DOHH2 (cell line): ENCODE measurements around the gene ADAMTSL5.

ENCODE experiments used
- EZH2phosphoT487 ChIP-seq: fragments of 200-600 bp; sonication (generic); IDR thresholded peaks from 2 replicates; pipeline ENCODE4 v1.6.1; 2017; ENCODE audit warnings: borderline replicate concordance, mild to moderate bottlenecking, antibody characterized with exemption, low read length, moderate library complexity, mixed read lengths
- TF ChIP-seq, protein P1 (sequence below): fragments of 200-600 bp; sonication (generic); IDR thresholded peaks from one replicate; pipeline ENCODE4 v1.5.1; 2014; ENCODE audit warnings: antibody characterized with exemption, mild to moderate bottlenecking, low read depth, low read length; ENCODE audit not compliant: poor library complexity, severe bottlenecking

DNA sequence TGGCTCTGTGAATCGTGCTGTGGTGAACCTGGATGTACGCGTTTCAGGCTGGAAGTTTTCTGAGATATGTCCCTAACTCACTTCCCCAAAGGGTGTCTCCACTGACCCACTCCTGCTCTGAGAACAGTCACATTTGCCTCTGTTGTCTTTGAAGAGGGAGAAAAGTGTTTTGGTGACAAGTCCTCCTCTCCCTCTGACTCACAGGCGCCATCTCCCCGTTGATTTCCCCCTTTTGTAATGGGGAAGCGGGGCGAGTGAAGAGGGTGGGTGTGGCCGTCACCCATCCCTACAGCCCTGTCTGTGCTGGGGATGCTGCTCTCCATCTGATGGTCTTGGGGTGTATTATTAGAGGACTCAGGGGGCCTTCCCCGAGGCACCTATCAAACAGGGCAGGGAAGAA, 53.3 kb downstream of the ADAMTSL5 start:
- TF ChIP-seq, protein P1, sequence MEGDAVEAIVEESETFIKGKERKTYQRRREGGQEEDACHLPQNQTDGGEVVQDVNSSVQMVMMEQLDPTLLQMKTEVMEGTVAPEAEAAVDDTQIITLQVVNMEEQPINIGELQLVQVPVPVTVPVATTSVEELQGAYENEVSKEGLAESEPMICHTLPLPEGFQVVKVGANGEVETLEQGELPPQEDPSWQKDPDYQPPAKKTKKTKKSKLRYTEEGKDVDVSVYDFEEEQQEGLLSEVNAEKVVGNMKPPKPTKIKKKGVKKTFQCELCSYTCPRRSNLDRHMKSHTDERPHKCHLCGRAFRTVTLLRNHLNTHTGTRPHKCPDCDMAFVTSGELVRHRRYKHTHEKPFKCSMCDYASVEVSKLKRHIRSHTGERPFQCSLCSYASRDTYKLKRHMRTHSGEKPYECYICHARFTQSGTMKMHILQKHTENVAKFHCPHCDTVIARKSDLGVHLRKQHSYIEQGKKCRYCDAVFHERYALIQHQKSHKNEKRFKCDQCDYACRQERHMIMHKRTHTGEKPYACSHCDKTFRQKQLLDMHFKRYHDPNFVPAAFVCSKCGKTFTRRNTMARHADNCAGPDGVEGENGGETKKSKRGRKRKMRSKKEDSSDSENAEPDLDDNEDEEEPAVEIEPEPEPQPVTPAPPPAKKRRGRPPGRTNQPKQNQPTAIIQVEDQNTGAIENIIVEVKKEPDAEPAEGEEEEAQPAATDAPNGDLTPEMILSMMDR, result no peak
- TF ChIP-seq EZH2phosphoT487, result no peak
